DMS153 (cell line): ENCODE measurements around the gene CYP27A1.
A peak's percentile ranks its signal among the peaks of the same experiment; 100 is the strongest.

Source experiments
- DNase-seq: peaks from one replicate; lab custom pipeline; 2025; lab: John Stamatoyannopoulos, UW

Gene CYP27A1

GRCh38 chr2:218773881-218774280 is 8.1 kb upstream of the CYP27A1 start:
- no peak for DNase-seq

- DNase-seq: no peak
These were observed 5.5 kb upstream of the CYP27A1 start for GRCh38 chr2:218776488-218776887.

- DNase-seq: no peak
These were observed 4.5 kb upstream of the CYP27A1 start for GRCh38 chr2:218777276-218777990.

- no peak for DNase-seq
These were observed 1.9 kb upstream of the CYP27A1 start for GRCh38 chr2:218780046-218780445.

GRCh38 chr2:218780851-218781690 is 876 bp upstream of the CYP27A1 start:
- DNase-seq: no peak

GRCh38 chr2:218782528-218782844 is 539 bp downstream of the CYP27A1 start:
- DNase-seq: no peak

- no peak for DNase-seq
These were observed 1.7 kb downstream of the CYP27A1 start for GRCh38 chr2:218783688-218784087.

GRCh38 chr2:218785103-218785502 is 3.2 kb downstream of the CYP27A1 start:
- no peak for DNase-seq

- DNase-seq: no peak
These were observed 4.2 kb downstream of the CYP27A1 start for GRCh38 chr2:218786133-218786532.

GRCh38 chr2:218788529-218789255 is 6.7 kb downstream of the CYP27A1 start:
- no peak for DNase-seq

GRCh38 chr2:218792433-218792832 is 10.5 kb downstream of the CYP27A1 start:
- DNase-seq: no peak

GRCh38 chr2:218796691-218797090 is 14.7 kb downstream of the CYP27A1 start:
- DNase-seq: no peak

- DNase-seq: no peak
These were observed 17.0 kb downstream of the CYP27A1 start for GRCh38 chr2:218798767-218799504.

GRCh38 chr2:218799990-218800389 is 18.0 kb downstream of the CYP27A1 start:
- no peak for DNase-seq

- DNase-seq: no peak
These were observed 20.5 kb downstream of the CYP27A1 start for GRCh38 chr2:218802386-218802994.

GRCh38 chr2:218804817-218805216 is 22.9 kb downstream of the CYP27A1 start:
- DNase-seq: no peak

- no peak for DNase-seq
These were observed 23.7 kb downstream of the CYP27A1 start for GRCh38 chr2:218805627-218806026.

- peak; percentile 10 for DNase-seq
These were observed 24.5 kb downstream of the CYP27A1 start for GRCh38 chr2:218806346-218806978.

- DNase-seq: no peak
These were observed 25.7 kb downstream of the CYP27A1 start for GRCh38 chr2:218807626-218808025.

- no peak for DNase-seq
These were observed 27.6 kb downstream of the CYP27A1 start for GRCh38 chr2:218809515-218809914.

- DNase-seq: no peak
These were observed 28.3 kb downstream of the CYP27A1 start for GRCh38 chr2:218810256-218810655.
